ENCODE data around the gene FBRSL1.
"Not testable (repeated sequence)": the region's sequence is repeated elsewhere in the genome, so short reads cannot be mapped to it uniquely, and the experiment has no call there.

Gene FBRSL1

GRCh38 chr12:132454193-132454932, 35.6 kb upstream of the FBRSL1 start:
- DNase-seq: no peak

GRCh38 chr12:132454933-132455418, 35.0 kb upstream of the FBRSL1 start:
- DNase-seq: no peak

GRCh38 chr12:132455565-132455964, 34.4 kb upstream of the FBRSL1 start:
- no peak for DNase-seq

DNA sequence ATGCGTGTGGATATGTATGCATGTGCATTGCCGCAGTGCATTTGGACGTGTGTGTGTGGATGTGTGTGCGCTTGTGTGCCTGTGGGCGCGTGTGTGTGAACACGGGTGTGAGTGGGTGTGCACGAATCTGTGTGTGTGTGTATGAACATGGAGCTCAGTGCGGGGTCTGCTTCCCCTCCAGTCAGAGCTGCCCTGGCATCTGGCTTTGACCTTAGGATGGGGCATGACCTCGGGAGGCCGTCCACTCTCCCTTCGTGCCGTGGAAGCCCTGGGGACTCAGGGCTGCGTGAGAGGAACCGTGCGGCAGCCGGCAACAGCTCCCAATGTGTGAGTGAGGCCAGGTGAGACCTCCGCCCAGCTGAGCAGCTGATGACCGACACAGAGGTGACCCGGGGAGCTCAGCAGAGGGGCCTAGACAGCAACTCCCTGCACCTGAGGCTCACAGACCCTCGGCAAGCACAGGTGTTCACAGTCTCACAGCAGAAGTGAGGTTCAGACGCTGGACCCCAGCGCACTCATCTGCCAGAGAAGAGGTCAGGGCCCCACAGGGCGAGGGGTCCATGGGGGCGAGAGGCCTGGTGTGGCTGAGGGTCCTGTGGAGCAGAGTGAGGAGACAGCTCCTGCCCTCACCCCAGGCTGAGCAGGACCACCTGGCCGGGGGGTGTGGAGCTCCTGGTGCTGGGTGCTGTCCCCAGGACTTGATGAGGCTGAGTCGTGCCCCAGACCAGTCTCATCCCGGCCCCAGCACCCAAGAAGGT, 33.6 kb upstream of the FBRSL1 start:
- no peak for DNase-seq

DNA sequence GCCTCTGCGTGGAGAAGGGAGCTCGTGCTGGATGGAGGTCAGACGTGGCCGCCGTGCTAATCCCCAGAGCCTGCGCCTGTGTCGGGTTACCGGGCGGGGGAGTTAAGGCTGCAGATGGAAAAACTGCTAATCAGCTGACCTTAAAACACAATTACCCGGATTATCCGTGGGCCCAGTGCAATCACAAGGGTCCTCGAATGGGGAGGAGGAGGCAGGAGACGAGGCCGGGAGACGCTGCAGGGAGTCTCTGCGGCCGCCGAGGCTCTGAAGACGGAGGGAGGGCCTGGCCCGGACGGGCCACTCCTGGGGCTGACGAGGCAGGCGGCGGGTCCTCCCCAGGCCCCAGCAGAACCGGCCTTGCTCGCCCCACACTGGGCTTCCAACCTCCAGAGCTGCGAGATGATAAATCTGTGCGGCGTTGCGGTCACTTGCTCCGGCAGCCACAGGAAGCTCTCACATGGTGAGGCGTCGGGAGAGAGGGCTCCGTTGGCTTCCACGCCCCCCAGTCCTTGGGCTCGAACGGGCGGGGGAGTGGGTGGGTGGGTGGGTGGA, 32.9 kb upstream of the FBRSL1 start:
- DNase-seq: no peak

GRCh38 chr12:132458441-132458840, 31.5 kb upstream of the FBRSL1 start:
- DNase-seq: no peak

DNA sequence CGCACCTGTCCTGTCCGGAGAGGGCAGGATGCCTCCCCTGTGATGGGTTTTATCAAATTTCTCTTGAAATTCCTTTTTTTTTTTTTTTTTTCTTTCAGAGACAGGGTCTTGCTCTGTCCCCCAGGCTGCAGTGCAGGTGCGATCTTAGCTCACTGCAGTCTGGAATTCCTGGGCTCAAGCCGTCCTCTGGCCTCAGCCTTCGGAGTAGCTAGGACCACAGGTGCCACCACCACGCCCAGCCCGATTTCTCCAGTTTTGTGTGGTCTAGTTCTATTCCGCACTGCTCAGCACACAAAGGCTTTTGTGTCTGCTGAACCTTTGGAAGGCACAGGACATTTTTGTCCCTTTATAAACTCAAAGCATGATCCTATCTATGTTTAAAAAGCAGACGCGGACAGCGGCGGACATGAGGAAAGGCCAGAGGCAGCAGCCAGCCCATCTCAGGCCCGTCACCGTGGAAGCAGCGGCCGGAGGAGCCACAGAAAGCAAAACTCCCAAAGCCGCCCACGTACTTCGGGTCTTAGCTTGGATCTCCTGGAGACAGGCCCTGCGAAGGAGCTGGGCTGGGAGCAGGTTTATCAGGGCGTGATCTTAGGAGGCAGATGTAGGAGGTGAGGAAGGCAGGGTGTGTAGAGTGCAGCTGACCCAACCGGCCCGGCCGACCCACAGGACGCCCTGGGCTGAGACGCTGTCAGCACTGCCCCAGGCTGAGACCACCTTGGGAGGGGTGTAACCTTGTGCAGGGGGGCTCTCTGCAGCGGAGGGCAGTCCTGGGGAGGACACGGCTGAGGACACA, 30.9 kb upstream of the FBRSL1 start:
- no peak for DNase-seq

DNA sequence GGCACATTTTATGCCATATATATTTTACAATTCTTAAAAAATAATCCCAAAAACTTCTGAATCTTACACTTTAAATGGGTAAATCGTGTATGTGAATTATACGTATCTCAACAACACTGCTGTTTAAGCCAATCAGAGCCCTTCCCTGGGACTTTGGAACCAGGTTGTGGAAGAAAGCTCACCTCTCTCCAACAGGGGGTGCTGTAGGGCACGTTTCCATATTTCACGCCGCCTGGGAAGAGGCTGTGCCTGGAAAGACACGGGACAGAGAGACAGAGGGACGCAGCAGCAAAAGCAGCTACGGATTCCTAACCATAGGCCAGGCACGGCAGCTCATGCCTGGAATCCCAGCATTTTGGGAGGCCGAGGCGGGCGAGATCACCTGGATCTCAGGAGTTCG, 29.4 kb upstream of the FBRSL1 start:
- DNase-seq: no peak

DNA sequence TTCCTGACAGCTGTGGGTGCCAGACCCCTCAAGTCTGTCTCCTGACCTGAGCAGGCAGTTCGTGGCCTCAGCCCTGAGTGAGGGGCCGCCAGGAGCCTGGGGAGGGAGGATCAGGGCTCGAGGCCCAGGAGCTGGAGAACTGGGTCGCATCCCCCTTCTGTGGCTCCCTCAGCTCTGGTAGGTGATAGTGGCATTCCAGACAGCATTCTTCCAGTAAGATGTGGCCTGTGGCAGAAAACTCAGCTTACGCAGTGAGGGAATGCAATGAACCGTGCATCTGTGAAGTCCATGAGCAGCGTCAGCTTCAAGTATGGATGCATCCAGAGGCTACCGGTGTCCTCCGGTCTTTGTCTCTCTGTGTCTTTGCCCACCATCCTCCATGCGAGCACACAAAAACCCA, 28.4 kb upstream of the FBRSL1 start:
- DNase-seq: no peak

- no peak for DNase-seq
Observed at GRCh38 chr12:132462788-132463187, 27.2 kb upstream of the FBRSL1 start.

GRCh38 chr12:132463284-132463924, 26.5 kb upstream of the FBRSL1 start:
- not testable (repeated sequence) for DNase-seq

- not testable (repeated sequence) for DNase-seq
Observed at GRCh38 chr12:132464304-132464703, 25.6 kb upstream of the FBRSL1 start.

DNA sequence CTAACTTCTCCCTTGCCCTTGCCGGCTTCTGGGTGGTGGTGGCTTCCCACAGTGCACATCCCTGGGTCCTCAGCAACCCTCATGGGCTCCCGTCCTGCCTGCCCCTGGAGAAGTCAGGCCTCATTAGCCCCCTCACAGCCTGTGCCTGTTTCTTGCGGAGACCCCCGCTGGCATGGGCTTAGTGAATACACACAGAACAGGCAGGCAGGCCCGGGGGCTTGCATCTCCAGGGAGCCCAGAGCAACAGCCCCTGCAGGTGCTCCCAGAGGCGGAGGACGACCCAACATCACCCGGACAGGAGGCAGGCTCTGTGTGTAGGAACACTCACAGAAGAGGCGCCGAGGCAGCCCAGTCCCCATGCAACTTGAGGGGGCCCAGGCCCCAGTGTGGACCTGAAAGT, 25.1 kb upstream of the FBRSL1 start:
- no peak for DNase-seq

GRCh38 chr12:132465269-132466190, 24.4 kb upstream of the FBRSL1 start:
- DNase-seq: no peak

DNA sequence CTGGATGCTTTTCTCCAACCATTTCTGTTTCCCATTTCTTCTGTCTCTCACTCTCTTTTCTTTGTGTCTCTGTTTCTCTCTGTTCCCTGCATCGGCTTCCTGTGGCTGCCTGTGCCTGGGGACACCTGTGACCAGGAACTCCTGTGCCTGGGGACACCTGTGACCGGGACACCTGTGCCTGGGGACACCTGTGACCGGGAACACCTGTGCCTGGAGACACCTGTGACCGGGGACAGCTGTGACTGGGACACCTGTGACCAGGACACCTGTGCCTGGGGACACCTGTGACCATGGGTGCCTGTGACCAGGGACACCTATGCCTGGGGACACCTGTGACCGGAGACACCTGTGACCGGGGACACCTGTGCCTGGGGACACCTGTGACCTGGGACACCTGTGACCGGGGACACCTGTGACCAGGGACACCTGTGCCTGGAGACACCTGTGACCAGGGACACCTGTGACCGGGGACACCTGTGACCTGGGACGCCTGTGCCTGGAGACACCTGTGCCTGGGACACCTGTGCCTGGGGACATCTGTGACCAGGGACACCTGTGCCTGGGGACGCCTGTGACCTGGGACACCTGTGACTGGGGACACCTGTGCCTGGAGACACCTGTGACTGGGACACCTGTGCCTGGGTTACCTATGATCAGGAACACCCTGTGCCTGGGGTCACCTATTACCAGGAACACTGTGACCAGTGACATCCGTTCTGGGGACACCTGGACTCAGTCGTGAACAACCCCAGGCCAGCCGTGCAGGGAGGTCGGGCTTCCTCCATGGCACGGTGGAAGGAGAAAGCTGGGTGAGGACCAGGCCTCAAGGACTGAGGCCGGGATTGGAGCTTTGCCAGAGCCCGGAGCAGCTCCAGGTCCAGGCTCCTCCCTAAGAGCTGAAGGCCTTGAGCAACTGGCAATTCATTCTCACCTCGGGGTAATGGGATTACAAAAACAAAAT, 23.4 kb upstream of the FBRSL1 start:
- DNase-seq: no peak

GRCh38 chr12:132467511-132467910, 22.4 kb upstream of the FBRSL1 start:
- DNase-seq: no peak

- DNase-seq: no peak
Observed at GRCh38 chr12:132469423-132469822, 20.5 kb upstream of the FBRSL1 start.

DNA sequence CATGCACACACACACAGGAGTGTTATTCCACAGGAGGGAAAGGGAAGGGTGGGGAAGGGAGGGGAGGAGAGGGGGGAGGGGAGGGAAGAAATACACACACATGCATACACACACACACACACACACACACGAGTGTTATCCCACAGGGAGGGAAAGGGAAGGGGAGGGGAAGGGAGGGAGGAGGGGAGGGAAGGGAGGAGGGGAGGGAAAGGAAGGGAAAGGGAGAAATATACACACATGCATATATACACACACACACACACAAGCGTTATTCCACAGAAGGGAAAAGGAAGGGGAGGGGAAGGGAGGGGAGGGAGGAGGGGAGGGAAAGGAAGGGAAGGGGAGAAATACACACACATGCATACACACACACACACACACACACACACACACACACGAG, 19.6 kb upstream of the FBRSL1 start:
- DNase-seq: no peak

- no peak for DNase-seq
Observed at GRCh38 chr12:132471011-132471857, 18.7 kb upstream of the FBRSL1 start.
